Ovary (tissue), 9 donors: ENCODE data around the gene C1orf198. TPM values are rescaled to one million over a fixed set of nuclear protein-coding genes. Genes with fewer than 3 reads are reported as not detected.

ENCODE experiments used
- DNase-seq, 5 donors: peaks; one replicate each; pipeline ENCODE4 v3.0.0-alpha.2; 2019 to 2020
- H3K27ac ChIP-seq, 2 donors: fragments of 200-600 bp; one replicate each; pipeline versions ENCODE4 v1.5.1 to v1.8.0; 2019 to 2022
- H3K27me3 ChIP-seq: fragments of 200-600 bp; one replicate; pipeline ENCODE4 v1.8.0; 2022
- H3K36me3 ChIP-seq: fragments of 200-600 bp; sonication (generic); one replicate; pipeline ENCODE4 v1.5.1; 2019
- H3K4me1 ChIP-seq: one replicate; pipeline ENCODE4 v1.8.1; 2013; ENCODE audit warnings: mild to moderate bottlenecking, moderate library complexity; ENCODE audit not compliant: insufficient read depth
- H3K4me3 ChIP-seq: fragments of 200-600 bp; sonication (generic); one replicate; pipeline ENCODE4 v1.5.1; 2017
- H3K9me3 ChIP-seq, 2 donors: fragments of 200-600 bp in 1 of 2; sonication (generic) in 1 of 2; one replicate each; pipeline versions ENCODE4 v1.5.1 to v1.8.1; 2013 to 2019; ENCODE audit warnings: mild to moderate bottlenecking in 1 of 2, moderate library complexity in 1 of 2
- CTCF ChIP-seq, 3 donors: fragments of 450-650 bp in 2 of 3; fragments of 200-600 bp in 1 of 3; IDR thresholded peaks; one replicate each; pipeline versions ENCODE4 v1.5.1 to v1.8.0; 2016 to 2022; ENCODE audit warnings: antibody characterized with exemption in 3 of 3, mild to moderate bottlenecking in 1 of 3
- EP300 ChIP-seq: sonication (generic); formaldehyde crosslinking; IDR thresholded peaks from one replicate; pipeline ENCODE4 v1.6.1; 2017; ENCODE audit warnings: antibody characterized with exemption
- POLR2A ChIP-seq: fragments of 450-650 bp; IDR thresholded peaks from one replicate; pipeline ENCODE4 v1.6.1; 2017; ENCODE audit warnings: antibody characterized with exemption, mild to moderate bottlenecking, moderate library complexity
- WGBS, 3 donors: extraction: QIAGEN DNeasy Blood & Tissue Kit in 1 of 3; methylation state at CpG; one replicate each; pipeline versions ENCODE4 v1.1.5 to v1.1.7; 2013 to 2017; 5-methylcytosine and 5-hydroxymethylcytosine counted together
- intact Hi-C, 4 donors: fragments of 100-400 bp; cut with DNase I; formaldehyde crosslinking; loops; one replicate each; pipeline versions ENCODE4 v1.11.0 to v1.15.1; 2022 to 2023
- polyA plus RNA-seq, 2 donors: library from polyadenylated mRNA; stranded (reverse); fragments of 200-250 nt in 1 of 2; fragments of 350-450 nt in 1 of 2; fragmentation: Illumina TruSeq in 1 of 2; extraction: RNeasy Lipid Tissue Mini Kit (QIAGEN cat#74804) in 1 of 2; gene quantifications; one replicate each; pipeline ENCODE4 v1.2.3, GENCODE V29; 2013 to 2014
- small RNA-seq: library from RNA; depleted of rRNA; stranded (forward); fragments of <200 nt; gene quantifications from one replicate; pipeline ENCODE3, GENCODE V24; 2016
- total RNA-seq, 7 donors: library from RNA; depleted of rRNA in 2 of 7; stranded (reverse); fragments of >200 nt in 2 of 7; fragmentation: NEBNext Ultra II Directional in 3 of 7; extraction: Animal tissue kit (Norgen Biotek cat#: 25700) in 3 of 7; gene quantifications; one replicate each; pipeline versions ENCODE4 v1.1.0 to v1.2.4, GENCODE V29; 2016 to 2023
- donor health status: DM: no; HTN: no; CAD: no; lungs with moderate emphysema.
- donor health status: DM: no; HTN: no; CAD: no.
- donor health status: Bipolar disorder and iron deficiency.
- donor health status: DM: yes; HTN: yes; CAD: no.
- donor health status: DM: no; HTN: no; CAD: no.
- donor health status: DM: yes; HTN: yes; CAD: no.

C1orf198 gene
- total and polyA plus RNA-seq, 9 donors = 34.0 to 60.8 (median 43.4) TPM

DNA sequence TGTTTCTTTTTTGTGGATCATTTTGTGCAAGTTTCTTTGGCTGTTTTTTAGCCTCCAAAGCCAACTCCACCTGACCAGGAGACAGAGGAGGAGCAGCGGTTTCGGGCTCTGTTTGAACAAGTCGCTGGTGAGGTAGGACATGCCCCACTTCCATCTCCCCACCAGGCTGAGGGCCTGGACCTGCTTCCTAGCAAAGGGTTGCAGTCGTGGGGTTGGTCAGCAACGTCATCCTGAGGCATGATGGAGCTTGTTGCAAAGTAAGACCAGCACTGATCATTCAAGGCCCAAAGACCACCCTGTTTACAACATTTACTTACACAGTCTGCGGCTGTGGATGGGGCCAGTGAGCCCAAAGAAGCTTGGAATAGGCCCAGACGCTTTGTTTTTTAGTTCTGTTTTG lies 80.8 kb downstream of the C1orf198 start:
- no peak for TF ChIP-seq CTCF (IDR thresholded peaks at IDR 0.05)
- no peak for TF ChIP-seq POLR2A
- TF ChIP-seq EP300 = no peak

More for the DNA sequence above, 80.8 kb downstream of the C1orf198 start:
- Histone ChIP-seq H3K4me3 (no peak overlapping the region), H3K36me3 (no peaks in the 10 kb centered on the region), H3K9me3 (no peaks in the 10 kb centered on the region), H3K27me3 (no peaks in the 10 kb centered on the region), H3K27ac (no peak overlapping the region), H3K4me1 (no peaks in the 10 kb centered on the region)
- intact Hi-C loops = no loop called here
- DNase-seq = no peak
- 80 to 90% (median 87%) methylated on average over 7 of the region's 7 CpGs for WGBS, 3 donors

Small RNAs within 50 kb of the gene (small RNA-seq; reads per million reads assigned to genes)
- not detected for gene RN7SL837P
- gene RNA5SP79 = not detected

Other genes starting within 250 kb of the C1orf198 start
- gene COG2, start 226.0 kb downstream of the C1orf198 start, total RNA-seq = 10 to 100 TPM; 17.0 to 24.9 (median 21.5) TPM
- gene COG2, start 226.0 kb downstream of the C1orf198 start, polyA plus RNA-seq = 10 to 100 TPM in 1 of 2 donors, 1 to 10 TPM in 1; 9.1 to 29.5 TPM
- 1 to 10 TPM in 6 of 7 donors, under 1 TPM in 1; 0.60 to 8.4 (median 3.3) TPM for gene AGT, start 154.4 kb downstream of the C1orf198 start, total RNA-seq
- gene AGT, start 154.4 kb downstream of the C1orf198 start, polyA plus RNA-seq = 1 to 10 TPM; 3.8 to 10.0 TPM
- gene CAPN9, start 121.1 kb downstream of the C1orf198 start, total RNA-seq = 1 to 10 TPM in 1 of 7 donors, under 1 TPM in 6; 0.12 to 2.5 (median 0.30) TPM
- gene CAPN9, start 121.1 kb downstream of the C1orf198 start, polyA plus RNA-seq = under 1 TPM in 1 of 2 donors, not detected in 1; 0.08 TPM
- 10 to 100 TPM in 4 of 7 donors, 1 to 10 TPM in 3; 6.4 to 16.5 (median 10.8) TPM for gene TTC13, start 110.3 kb upstream of the C1orf198 start, total RNA-seq
- 10 to 100 TPM in 1 of 2 donors, 1 to 10 TPM in 1; 4.2 to 15.5 TPM for gene TTC13, start 110.3 kb upstream of the C1orf198 start, polyA plus RNA-seq
- gene ARV1, start 110.6 kb upstream of the C1orf198 start, total RNA-seq = 10 to 100 TPM in 5 of 7 donors, 1 to 10 TPM in 2; 9.0 to 14.1 (median 12.3) TPM
- gene ARV1, start 110.6 kb upstream of the C1orf198 start, polyA plus RNA-seq = 10 to 100 TPM; 13.1 to 19.2 TPM
- gene FAM89A, start 171.7 kb upstream of the C1orf198 start, total RNA-seq = 10 to 100 TPM in 4 of 7 donors, 1 to 10 TPM in 3; 7.0 to 18.0 (median 10.8) TPM
- 1 to 10 TPM; 8.4 to 8.6 TPM for gene FAM89A, start 171.7 kb upstream of the C1orf198 start, polyA plus RNA-seq